Endothelial cell (in vitro differentiated cells): Measurements from ENCODE around the gene SLC22A23. TPM values are rescaled to one million over a fixed set of nuclear protein-coding genes. Genes with fewer than 3 reads are reported as not detected.
A peak's percentile ranks its signal among the peaks of the same experiment; 100 is the strongest.

Experiments
- DNase-seq: peaks from one replicate; pipeline ENCODE4 v3.0.0; 2021; ENCODE audit warnings: low spot score
- H3K27ac Mint-ChIP-seq: one replicate; pipeline ENCODE4 v1.8.0; 2021; ENCODE audit warnings: mixed read lengths, inconsistent platforms; ENCODE audit not compliant: unreplicated experiment
- H3K27me3 Mint-ChIP-seq: one replicate; pipeline ENCODE4 v1.8.0; 2021; ENCODE audit warnings: mild to moderate bottlenecking, moderate library complexity, mixed read lengths, inconsistent platforms; ENCODE audit not compliant: unreplicated experiment
- H3K36me3 Mint-ChIP-seq: one replicate; pipeline ENCODE4 v1.8.0; 2021; ENCODE audit warnings: mild to moderate bottlenecking, low read depth, mixed read lengths, inconsistent platforms; ENCODE audit not compliant: unreplicated experiment
- H3K4me1 Mint-ChIP-seq: one replicate; pipeline ENCODE4 v1.8.0; 2021; ENCODE audit warnings: mild to moderate bottlenecking, mixed read lengths, inconsistent platforms; ENCODE audit not compliant: unreplicated experiment
- H3K4me3 Mint-ChIP-seq: one replicate; pipeline ENCODE4 v1.8.0; 2021; ENCODE audit warnings: mild to moderate bottlenecking, mixed read lengths, inconsistent platforms; ENCODE audit not compliant: unreplicated experiment
- H3K9me3 Mint-ChIP-seq: one replicate; pipeline ENCODE4 v1.8.0; 2021; ENCODE audit warnings: mixed read lengths, inconsistent platforms; ENCODE audit not compliant: unreplicated experiment
- CTCF ChIP-seq: fragments of 200-600 bp; sonication (generic); IDR thresholded peaks from one replicate; pipeline ENCODE4 v1.5.0; 2021; ENCODE audit warnings: antibody characterized with exemption; ENCODE audit not compliant: unreplicated experiment
- total RNA-seq: library from RNA; stranded (reverse); fragmentation: NEBNext Ultra II Directional; extraction: Animal tissue kit (Norgen Biotek cat#: 25700); gene quantifications from one replicate; pipeline ENCODE4 v1.2.1, GENCODE V29; 2021; ENCODE audit not compliant: unreplicated experiment

Gene SLC22A23
- total RNA-seq, 1 donor from 2014 or later, result 72.7 TPM

GRCh38 chr6:3443221-3443515 lies 13.7 kb downstream of the SLC22A23 start:
- Mint-ChIP-seq H3K36me3 (peaks cover 26% of the 10 kb centered on the region), H3K9me3 (no peaks in the 10 kb centered on the region), H3K27me3 (peaks cover 4% of the 10 kb centered on the region), H3K4me3 (no peak overlapping the region), H3K4me1 (peaks cover 17% of the 10 kb centered on the region), H3K27ac (no peak overlapping the region)
- no peak for DNase-seq
- TF ChIP-seq CTCF, result no peak

GRCh38 chr6:3442431-3443220 lies 14.2 kb downstream of the SLC22A23 start:
- DNase-seq, result no peak
- H3K9me3 Mint-ChIP-seq, result no peaks in the 10 kb centered on the region
- H3K36me3 Mint-ChIP-seq, result peaks cover 26% of the 10 kb centered on the region
- peaks cover 4% of the 10 kb centered on the region for H3K27me3 Mint-ChIP-seq
- no peak for TF ChIP-seq CTCF
- H3K4me3 Mint-ChIP-seq, result no peak overlapping the region
- peaks cover 17% of the 10 kb centered on the region for H3K4me1 Mint-ChIP-seq
- H3K27ac Mint-ChIP-seq, result no peak overlapping the region

- no peak for DNase-seq
- no peak for TF ChIP-seq CTCF
- Mint-ChIP-seq H3K36me3 (peaks cover 32% of the 10 kb centered on the region), H3K4me3 (no peak overlapping the region), H3K27ac (no peak overlapping the region), H3K4me1 (peaks cover 9% of the 10 kb centered on the region), H3K27me3 (peaks cover 1% of the 10 kb centered on the region), H3K9me3 (no peaks in the 10 kb centered on the region)
These were observed 15.9 kb downstream of the SLC22A23 start for GRCh38 chr6:3440911-3441310.

- DNase-seq, result no peak
- peaks cover 32% of the 10 kb centered on the region for H3K36me3 Mint-ChIP-seq
- H3K4me3 Mint-ChIP-seq, result no peak overlapping the region
- no peaks in the 10 kb centered on the region for H3K9me3 Mint-ChIP-seq
- peaks cover 5% of the 10 kb centered on the region for H3K27me3 Mint-ChIP-seq
- TF ChIP-seq CTCF, result no peak
- peaks cover 9% of the 10 kb centered on the region for H3K4me1 Mint-ChIP-seq
- peak overlapping the region; percentile 43 for H3K27ac Mint-ChIP-seq
These were observed 16.9 kb downstream of the SLC22A23 start for GRCh38 chr6:3439961-3440360.
